NCI-H2171 (cell line): ENCODE measurements around the gene PRIM2.
A peak's percentile ranks its signal among the peaks of the same experiment; 100 is the strongest.
"Not testable (repeated sequence)": the region's sequence is repeated elsewhere in the genome, so short reads cannot be mapped to it uniquely, and the experiment has no call there.

ENCODE experiments used
- DNase-seq: peaks from one replicate; lab custom pipeline; 2025; lab: John Stamatoyannopoulos, UW

Gene PRIM2

GRCh38 chr6:57308755-57309154, 8.7 kb upstream of the PRIM2 start:
- not testable (repeated sequence) for DNase-seq

- not testable (repeated sequence) for DNase-seq
These were observed 7.2 kb upstream of the PRIM2 start for GRCh38 chr6:57310095-57310816.

GRCh38 chr6:57310817-57311157, 6.6 kb upstream of the PRIM2 start:
- no peak for DNase-seq

- DNase-seq: not testable (repeated sequence)
These were observed 6.0 kb upstream of the PRIM2 start for GRCh38 chr6:57311300-57312003.

GRCh38 chr6:57312004-57312345, 5.5 kb upstream of the PRIM2 start:
- no peak for DNase-seq

- DNase-seq: no peak
These were observed 4.4 kb upstream of the PRIM2 start for GRCh38 chr6:57313009-57313408.

- DNase-seq: no peak
These were observed 3.5 kb upstream of the PRIM2 start for GRCh38 chr6:57313711-57314471.

GRCh38 chr6:57315111-57315510, 2.3 kb upstream of the PRIM2 start:
- DNase-seq: no peak

GRCh38 chr6:57315851-57316250, 1.6 kb upstream of the PRIM2 start:
- no peak for DNase-seq

GRCh38 chr6:57316581-57317059, 810 bp upstream of the PRIM2 start:
- DNase-seq: peak; percentile 80

- no peak for DNase-seq
These were observed 7.1 kb downstream of the PRIM2 start for GRCh38 chr6:57324538-57324937.

GRCh38 chr6:57327311-57327710, 9.9 kb downstream of the PRIM2 start:
- DNase-seq: no peak

- no peak for DNase-seq
These were observed 10.6 kb downstream of the PRIM2 start for GRCh38 chr6:57328074-57328473.

- DNase-seq: no peak
These were observed 12.5 kb downstream of the PRIM2 start for GRCh38 chr6:57329933-57330332.

GRCh38 chr6:57342148-57342669, 24.8 kb downstream of the PRIM2 start:
- no peak for DNase-seq

GRCh38 chr6:57343342-57343741, 25.9 kb downstream of the PRIM2 start:
- DNase-seq: not testable (repeated sequence)

GRCh38 chr6:57346715-57347114, 29.3 kb downstream of the PRIM2 start:
- not testable (repeated sequence) for DNase-seq

- DNase-seq: not testable (repeated sequence)
These were observed 30.2 kb downstream of the PRIM2 start for GRCh38 chr6:57347597-57347996.

- DNase-seq: not testable (repeated sequence)
These were observed 33.0 kb downstream of the PRIM2 start for GRCh38 chr6:57350443-57350842.

- not testable (repeated sequence) for DNase-seq
These were observed 35.2 kb downstream of the PRIM2 start for GRCh38 chr6:57352596-57352995.

GRCh38 chr6:57358319-57358718, 40.9 kb downstream of the PRIM2 start:
- not testable (repeated sequence) for DNase-seq

- not testable (repeated sequence) for DNase-seq
These were observed 42.3 kb downstream of the PRIM2 start for GRCh38 chr6:57359766-57360165.

GRCh38 chr6:57362340-57362739, 44.9 kb downstream of the PRIM2 start:
- not testable (repeated sequence) for DNase-seq
